ENCODE measurements around the gene ADAMTSL2. TPM values are rescaled to one million over a fixed set of nuclear protein-coding genes. Genes with fewer than 3 reads are reported as not detected.

Gene ADAMTSL2
- total and polyA plus RNA-seq, 2 of the 13 experiments (the other 11 are each of a cell fraction or from before 2014, with no cell fraction given), result 1.9 to 3.8 TPM

DNA sequence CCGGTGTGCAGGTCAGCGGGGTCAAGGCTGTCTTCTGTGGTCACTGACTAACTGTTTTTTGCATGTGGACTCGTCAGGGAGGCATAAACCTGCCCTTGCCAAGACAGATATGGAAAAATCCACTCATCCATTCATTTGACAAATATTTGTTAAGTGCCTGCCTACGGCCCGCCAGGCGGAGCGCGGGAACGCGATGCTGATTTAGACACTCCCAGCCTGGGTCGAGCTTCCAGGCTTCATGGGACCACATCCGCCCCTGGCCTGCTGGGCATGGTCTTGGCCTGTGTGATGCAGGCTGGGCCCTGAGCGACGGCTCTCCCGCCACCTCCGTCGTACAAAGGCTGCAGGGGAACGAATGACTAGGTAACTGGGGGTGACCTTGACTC lies 27.9 kb upstream of the ADAMTSL2 start (continued):
- TF ChIP-seq, protein P1, sequence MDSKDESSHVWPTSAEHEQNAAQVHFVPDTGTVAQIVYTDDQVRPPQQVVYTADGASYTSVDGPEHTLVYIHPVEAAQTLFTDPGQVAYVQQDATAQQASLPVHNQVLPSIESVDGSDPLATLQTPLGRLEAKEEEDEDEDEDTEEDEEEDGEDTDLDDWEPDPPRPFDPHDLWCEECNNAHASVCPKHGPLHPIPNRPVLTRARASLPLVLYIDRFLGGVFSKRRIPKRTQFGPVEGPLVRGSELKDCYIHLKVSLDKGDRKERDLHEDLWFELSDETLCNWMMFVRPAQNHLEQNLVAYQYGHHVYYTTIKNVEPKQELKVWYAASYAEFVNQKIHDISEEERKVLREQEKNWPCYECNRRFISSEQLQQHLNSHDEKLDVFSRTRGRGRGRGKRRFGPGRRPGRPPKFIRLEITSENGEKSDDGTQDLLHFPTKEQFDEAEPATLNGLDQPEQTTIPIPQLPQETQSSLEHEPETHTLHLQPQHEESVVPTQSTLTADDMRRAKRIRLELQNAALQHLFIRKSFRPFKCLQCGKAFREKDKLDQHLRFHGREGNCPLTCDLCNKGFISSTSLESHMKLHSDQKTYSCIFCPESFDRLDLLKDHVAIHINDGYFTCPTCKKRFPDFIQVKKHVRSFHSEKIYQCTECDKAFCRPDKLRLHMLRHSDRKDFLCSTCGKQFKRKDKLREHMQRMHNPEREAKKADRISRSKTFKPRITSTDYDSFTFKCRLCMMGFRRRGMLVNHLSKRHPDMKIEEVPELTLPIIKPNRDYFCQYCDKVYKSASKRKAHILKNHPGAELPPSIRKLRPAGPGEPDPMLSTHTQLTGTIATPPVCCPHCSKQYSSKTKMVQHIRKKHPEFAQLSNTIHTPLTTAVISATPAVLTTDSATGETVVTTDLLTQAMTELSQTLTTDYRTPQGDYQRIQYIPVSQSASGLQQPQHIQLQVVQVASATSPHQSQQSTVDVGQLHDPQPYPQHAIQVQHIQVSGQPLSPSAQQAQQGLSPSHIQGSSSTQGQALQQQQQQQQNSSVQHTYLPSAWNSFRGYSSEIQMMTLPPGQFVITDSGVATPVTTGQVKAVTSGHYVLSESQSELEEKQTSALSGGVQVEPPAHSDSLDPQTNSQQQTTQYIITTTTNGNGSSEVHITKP (CRISPR knock-in tag; IDR thresholded peaks at IDR 0.05; ENCODE audit: low read depth), result peak; percentile 74
- no peak for TF ChIP-seq RAD21 (CRISPR knock-in tag; IDR thresholded peaks at IDR 0.05)
- TF ChIP-seq ZNF678 (CRISPR knock-in tag; IDR thresholded peaks at IDR 0.05), result 0 out of 2 replicates have a peak, but pooled peaks have one; percentile 48
- TF ChIP-seq CBX2 (IDR thresholded peaks at IDR 0.05; ENCODE audit: low read depth, low read length), result no peak
- 0 out of 2 replicates have a peak, but pooled peaks have one; percentile 59 for TF ChIP-seq CBX2 (CRISPR knock-in tag; IDR thresholded peaks at IDR 0.05; ENCODE audit: low read depth)
- TF ChIP-seq, protein P2, sequence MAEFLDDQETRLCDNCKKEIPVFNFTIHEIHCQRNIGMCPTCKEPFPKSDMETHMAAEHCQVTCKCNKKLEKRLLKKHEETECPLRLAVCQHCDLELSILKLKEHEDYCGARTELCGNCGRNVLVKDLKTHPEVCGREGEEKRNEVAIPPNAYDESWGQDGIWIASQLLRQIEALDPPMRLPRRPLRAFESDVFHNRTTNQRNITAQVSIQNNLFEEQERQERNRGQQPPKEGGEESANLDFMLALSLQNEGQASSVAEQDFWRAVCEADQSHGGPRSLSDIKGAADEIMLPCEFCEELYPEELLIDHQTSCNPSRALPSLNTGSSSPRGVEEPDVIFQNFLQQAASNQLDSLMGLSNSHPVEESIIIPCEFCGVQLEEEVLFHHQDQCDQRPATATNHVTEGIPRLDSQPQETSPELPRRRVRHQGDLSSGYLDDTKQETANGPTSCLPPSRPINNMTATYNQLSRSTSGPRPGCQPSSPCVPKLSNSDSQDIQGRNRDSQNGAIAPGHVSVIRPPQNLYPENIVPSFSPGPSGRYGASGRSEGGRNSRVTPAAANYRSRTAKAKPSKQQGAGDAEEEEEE (CRISPR knock-in tag; IDR thresholded peaks at IDR 0.05; ENCODE audit: borderline replicate concordance), result no peak
- peak; percentile 86 for TF ChIP-seq SAP130 (CRISPR knock-in tag; IDR thresholded peaks at IDR 0.05; ENCODE audit: low read depth)
- TF ChIP-seq FOXM1 (CRISPR knock-in tag; IDR thresholded peaks at IDR 0.05), result no peak
- peak; percentile 96 for TF ChIP-seq NKX3-1 (CRISPR knock-in tag; IDR thresholded peaks at IDR 0.05)
- peak; percentile 70; the same call in 1 of the 2 replicates for TF ChIP-seq TMF1 (CRISPR knock-in tag; IDR thresholded peaks at IDR 0.05; ENCODE audit: low read depth)
- TF ChIP-seq ZBTB1 (CRISPR knock-in tag; IDR thresholded peaks at IDR 0.05; ENCODE audit: borderline replicate concordance), result no peak
- TF ChIP-seq TBX2 (CRISPR knock-in tag; IDR thresholded peaks at IDR 0.05; ENCODE audit: borderline replicate concordance), result peak; percentile 92
- TF ChIP-seq, protein P3, sequence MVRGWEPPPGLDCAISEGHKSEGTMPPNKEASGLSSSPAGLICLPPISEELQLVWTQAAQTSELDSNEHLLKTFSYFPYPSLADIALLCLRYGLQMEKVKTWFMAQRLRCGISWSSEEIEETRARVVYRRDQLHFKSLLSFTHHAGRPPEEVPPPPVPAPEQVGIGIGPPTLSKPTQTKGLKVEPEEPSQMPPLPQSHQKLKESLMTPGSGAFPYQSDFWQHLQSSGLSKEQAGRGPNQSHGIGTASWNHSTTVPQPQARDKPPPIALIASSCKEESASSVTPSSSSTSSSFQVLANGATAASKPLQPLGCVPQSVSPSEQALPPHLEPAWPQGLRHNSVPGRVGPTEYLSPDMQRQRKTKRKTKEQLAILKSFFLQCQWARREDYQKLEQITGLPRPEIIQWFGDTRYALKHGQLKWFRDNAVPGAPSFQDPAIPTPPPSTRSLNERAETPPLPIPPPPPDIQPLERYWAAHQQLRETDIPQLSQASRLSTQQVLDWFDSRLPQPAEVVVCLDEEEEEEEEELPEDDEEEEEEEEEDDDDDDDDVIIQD (CRISPR knock-in tag; IDR thresholded peaks at IDR 0.05; ENCODE audit: low read depth), result peak; percentile 41; the same call in 1 of the 2 replicates
- TF ChIP-seq, protein P4, sequence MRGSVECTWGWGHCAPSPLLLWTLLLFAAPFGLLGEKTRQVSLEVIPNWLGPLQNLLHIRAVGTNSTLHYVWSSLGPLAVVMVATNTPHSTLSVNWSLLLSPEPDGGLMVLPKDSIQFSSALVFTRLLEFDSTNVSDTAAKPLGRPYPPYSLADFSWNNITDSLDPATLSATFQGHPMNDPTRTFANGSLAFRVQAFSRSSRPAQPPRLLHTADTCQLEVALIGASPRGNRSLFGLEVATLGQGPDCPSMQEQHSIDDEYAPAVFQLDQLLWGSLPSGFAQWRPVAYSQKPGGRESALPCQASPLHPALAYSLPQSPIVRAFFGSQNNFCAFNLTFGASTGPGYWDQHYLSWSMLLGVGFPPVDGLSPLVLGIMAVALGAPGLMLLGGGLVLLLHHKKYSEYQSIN (CRISPR knock-in tag; IDR thresholded peaks at IDR 0.05; ENCODE audit: borderline replicate concordance), result no peak
- TF ChIP-seq, protein P5, sequence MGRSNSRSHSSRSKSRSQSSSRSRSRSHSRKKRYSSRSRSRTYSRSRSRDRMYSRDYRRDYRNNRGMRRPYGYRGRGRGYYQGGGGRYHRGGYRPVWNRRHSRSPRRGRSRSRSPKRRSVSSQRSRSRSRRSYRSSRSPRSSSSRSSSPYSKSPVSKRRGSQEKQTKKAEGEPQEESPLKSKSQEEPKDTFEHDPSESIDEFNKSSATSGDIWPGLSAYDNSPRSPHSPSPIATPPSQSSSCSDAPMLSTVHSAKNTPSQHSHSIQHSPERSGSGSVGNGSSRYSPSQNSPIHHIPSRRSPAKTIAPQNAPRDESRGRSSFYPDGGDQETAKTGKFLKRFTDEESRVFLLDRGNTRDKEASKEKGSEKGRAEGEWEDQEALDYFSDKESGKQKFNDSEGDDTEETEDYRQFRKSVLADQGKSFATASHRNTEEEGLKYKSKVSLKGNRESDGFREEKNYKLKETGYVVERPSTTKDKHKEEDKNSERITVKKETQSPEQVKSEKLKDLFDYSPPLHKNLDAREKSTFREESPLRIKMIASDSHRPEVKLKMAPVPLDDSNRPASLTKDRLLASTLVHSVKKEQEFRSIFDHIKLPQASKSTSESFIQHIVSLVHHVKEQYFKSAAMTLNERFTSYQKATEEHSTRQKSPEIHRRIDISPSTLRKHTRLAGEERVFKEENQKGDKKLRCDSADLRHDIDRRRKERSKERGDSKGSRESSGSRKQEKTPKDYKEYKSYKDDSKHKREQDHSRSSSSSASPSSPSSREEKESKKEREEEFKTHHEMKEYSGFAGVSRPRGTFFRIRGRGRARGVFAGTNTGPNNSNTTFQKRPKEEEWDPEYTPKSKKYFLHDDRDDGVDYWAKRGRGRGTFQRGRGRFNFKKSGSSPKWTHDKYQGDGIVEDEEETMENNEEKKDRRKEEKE (IDR thresholded peaks at IDR 0.05), result no peak
- TF ChIP-seq, protein P6, sequence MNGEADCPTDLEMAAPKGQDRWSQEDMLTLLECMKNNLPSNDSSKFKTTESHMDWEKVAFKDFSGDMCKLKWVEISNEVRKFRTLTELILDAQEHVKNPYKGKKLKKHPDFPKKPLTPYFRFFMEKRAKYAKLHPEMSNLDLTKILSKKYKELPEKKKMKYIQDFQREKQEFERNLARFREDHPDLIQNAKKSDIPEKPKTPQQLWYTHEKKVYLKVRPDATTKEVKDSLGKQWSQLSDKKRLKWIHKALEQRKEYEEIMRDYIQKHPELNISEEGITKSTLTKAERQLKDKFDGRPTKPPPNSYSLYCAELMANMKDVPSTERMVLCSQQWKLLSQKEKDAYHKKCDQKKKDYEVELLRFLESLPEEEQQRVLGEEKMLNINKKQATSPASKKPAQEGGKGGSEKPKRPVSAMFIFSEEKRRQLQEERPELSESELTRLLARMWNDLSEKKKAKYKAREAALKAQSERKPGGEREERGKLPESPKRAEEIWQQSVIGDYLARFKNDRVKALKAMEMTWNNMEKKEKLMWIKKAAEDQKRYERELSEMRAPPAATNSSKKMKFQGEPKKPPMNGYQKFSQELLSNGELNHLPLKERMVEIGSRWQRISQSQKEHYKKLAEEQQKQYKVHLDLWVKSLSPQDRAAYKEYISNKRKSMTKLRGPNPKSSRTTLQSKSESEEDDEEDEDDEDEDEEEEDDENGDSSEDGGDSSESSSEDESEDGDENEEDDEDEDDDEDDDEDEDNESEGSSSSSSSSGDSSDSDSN (CRISPR knock-in tag; IDR thresholded peaks at IDR 0.05), result peak; percentile 88
